Neural cell (in vitro differentiated cells): ENCODE data around the gene ANGPTL7. TPM values are rescaled to one million over a fixed set of nuclear protein-coding genes. Genes with fewer than 3 reads are reported as not detected.

Experiments
- H2AFZ ChIP-seq: fragments of 200-600, 300-800 bp; sonication (generic), shearing (Covaris generic); 2 replicates; pipeline ENCODE4 v1.6.0; 2014; ENCODE audit warnings: low read depth, mild to moderate bottlenecking, antibody characterized with exemption, low read length, moderate library complexity
- H3F3A ChIP-seq: fragments of 200-600 bp; shearing (Covaris generic); 2 replicates; pipeline ENCODE4 v1.6.1; 2016; ENCODE audit warnings: mild to moderate bottlenecking, moderate library complexity, mixed read lengths, antibody characterized with exemption, low read length; ENCODE audit not compliant: insufficient read depth, poor library complexity, severe bottlenecking
- H3K27ac ChIP-seq: fragments of 200-600, 300-800 bp; sonication (generic), shearing (Covaris generic); 2 replicates; pipeline ENCODE4 v1.5.1; 2014; ENCODE audit warnings: mild to moderate bottlenecking, low read length, moderate library complexity
- H3K27me3 ChIP-seq: fragments of 300-800, 200-600 bp; sonication (generic), shearing (Covaris generic); 2 replicates; pipeline ENCODE4 v1.6.0; 2014; ENCODE audit warnings: mild to moderate bottlenecking, low read depth, low read length, moderate library complexity; ENCODE audit not compliant: insufficient read depth
- H3K36me3 ChIP-seq: fragments of 300-800, 200-600 bp; sonication (generic), shearing (Covaris generic); 2 replicates; pipeline ENCODE4 v1.5.1; 2014; ENCODE audit warnings: mild to moderate bottlenecking, antibody characterized with exemption, low read length, moderate library complexity; ENCODE audit not compliant: insufficient read depth
- H3K4me2 ChIP-seq: fragments of 300-800, 200-600 bp; sonication (generic), shearing (Covaris generic); 2 replicates; pipeline ENCODE4 v1.6.0; 2014; ENCODE audit warnings: mild to moderate bottlenecking, low read length
- H3K4me3 ChIP-seq: fragments of 300-800, 200-600 bp; sonication (generic), shearing (Covaris generic); 2 replicates; pipeline ENCODE4 v1.5.1; 2014; ENCODE audit warnings: mild to moderate bottlenecking, low read length, moderate library complexity
- H3K79me2 ChIP-seq: fragments of 200-600 bp; shearing (Covaris generic); replicated peaks from 2 replicates; pipeline ENCODE4 v1.6.0; 2014; ENCODE audit warnings: mild to moderate bottlenecking, low read length, moderate library complexity; ENCODE audit not compliant: insufficient read depth
- H3K9ac ChIP-seq: fragments of 300-800, 200-600 bp; sonication (generic), shearing (Covaris generic); 2 replicates; pipeline ENCODE4 v1.6.1; 2016; ENCODE audit warnings: mild to moderate bottlenecking, low read length, mixed read lengths
- H3K9me2 ChIP-seq: fragments of 200-600 bp; shearing (Covaris generic); 2 replicates; pipeline ENCODE4 v1.6.1; 2016; ENCODE audit warnings: mild to moderate bottlenecking, low read length, mixed read lengths; ENCODE audit not compliant: insufficient read depth
- H3K9me3 ChIP-seq: fragments of 200-600, 300-800 bp; sonication (generic), shearing (Covaris generic); 2 replicates; pipeline ENCODE4 v1.6.1; 2016; ENCODE audit warnings: mild to moderate bottlenecking, mixed run types, low read length, moderate library complexity, mixed read lengths
- H4K20me1 ChIP-seq: fragments of 200-600 bp; shearing (Covaris generic); 2 replicates; pipeline ENCODE4 v1.6.1; 2016; ENCODE audit warnings: mild to moderate bottlenecking, mixed run types; ENCODE audit not compliant: insufficient read depth
- CTCF ChIP-seq: fragments of 450-650 bp; IDR thresholded peaks from 2 replicates; pipeline ENCODE4 v1.5.1; 2014; ENCODE audit warnings: antibody characterized with exemption, mild to moderate bottlenecking, moderate library complexity; ENCODE audit not compliant: poor library complexity, severe bottlenecking
- EP300 ChIP-seq: fragments of 450-650 bp; conservative IDR thresholded peaks from 2 replicates; pipeline ENCODE4 v1.6.1; 2014; ENCODE audit warnings: antibody characterized with exemption, mild to moderate bottlenecking, moderate library complexity; ENCODE audit not compliant: poor library complexity, severe bottlenecking
- EZH2 ChIP-seq: fragments of 200-600, 300-800 bp; shearing (Covaris generic), sonication (generic); IDR thresholded peaks from 2 replicates; pipeline ENCODE4 v1.6.1; 2014; ENCODE audit warnings: antibody characterized with exemption, low read length, borderline replicate concordance, mild to moderate bottlenecking; ENCODE audit not compliant: insufficient read depth, poor library complexity, severe bottlenecking
- MXI1 ChIP-seq: fragments of 450-650 bp; conservative IDR thresholded peaks from 2 replicates; pipeline ENCODE4 v1.6.1; 2014; ENCODE audit warnings: antibody characterized with exemption, mild to moderate bottlenecking; ENCODE audit not compliant: poor library complexity, severe bottlenecking
- POLR2AphosphoS5 ChIP-seq: IDR thresholded peaks from 2 replicates; pipeline ENCODE4 v1.6.1; 2012
- RAD21 ChIP-seq: fragments of 450-650 bp; conservative IDR thresholded peaks from 2 replicates; pipeline ENCODE4 v1.6.1; 2014; ENCODE audit warnings: antibody characterized with exemption, mild to moderate bottlenecking, moderate library complexity
- REST ChIP-seq: IDR thresholded peaks from 2 replicates; pipeline ENCODE4 v1.6.1; 2012; ENCODE audit warnings: borderline replicate concordance
- SMC3 ChIP-seq: fragments of 450-650 bp; conservative IDR thresholded peaks from 2 replicates; pipeline ENCODE4 v1.6.1; 2014; ENCODE audit warnings: antibody characterized with exemption, mild to moderate bottlenecking, moderate library complexity; ENCODE audit not compliant: poor library complexity
- TAF1 ChIP-seq: IDR thresholded peaks from 2 replicates; pipeline ENCODE4 v1.6.1; 2012; ENCODE audit warnings: low read depth
- polyA plus RNA-seq: library from polyadenylated mRNA; depleted of rRNA; stranded (reverse); fragments of >200 nt; gene quantifications from 2 replicates; pipeline ENCODE4 v1.2.3, GENCODE V29; 2014

The ANGPTL7 gene
- polyA plus RNA-seq, 1 donor from 2014 or later, result not detected

- no peaks in the 10 kb centered on the region for H3K9me2 ChIP-seq
- no peaks in the 10 kb centered on the region for H3F3A ChIP-seq
- H3K9me3 ChIP-seq, result no peaks in the 10 kb centered on the region
- H3K4me2 ChIP-seq, result no peak overlapping the region
- H3K27me3 ChIP-seq, result no peaks in the 10 kb centered on the region
- H3K79me2 ChIP-seq, result no peaks in the 10 kb centered on the region
- H4K20me1 ChIP-seq, result no peaks in the 10 kb centered on the region
- no peak for TF ChIP-seq POLR2AphosphoS5
- TF ChIP-seq REST, result no peak
- no peak for TF ChIP-seq SMC3
- TF ChIP-seq TAF1, result no peak
- TF ChIP-seq RAD21, result no peak
- no peak for TF ChIP-seq EZH2
- no peak for TF ChIP-seq MXI1
- no peak for TF ChIP-seq CTCF
- no peak for TF ChIP-seq EP300
- H3K36me3 ChIP-seq, result peaks cover 5% of the 10 kb centered on the region
- no peak overlapping the region for H2AFZ ChIP-seq
- H3K4me3 ChIP-seq, result no peak overlapping the region
- H3K9ac ChIP-seq, result no peak overlapping the region
- H3K27ac ChIP-seq, result no peak overlapping the region
Observed at GRCh38 chr1:11194407-11195176, 5.4 kb downstream of the ANGPTL7 start.

- TF ChIP-seq CTCF (no peak), EZH2 (no peak), RAD21 (no peak), REST (no peak), EP300 (no peak), POLR2AphosphoS5 (no peak), MXI1 (no peak)
- Histone ChIP-seq H3K4me2 (no peak overlapping the region), H3F3A (no peaks in the 10 kb centered on the region), H2AFZ (no peak overlapping the region), H3K9me3 (no peaks in the 10 kb centered on the region), H3K36me3 (peaks cover 11% of the 10 kb centered on the region), H3K79me2 (no peaks in the 10 kb centered on the region), H3K4me3 (no peak overlapping the region), H3K9ac (no peak overlapping the region), H4K20me1 (no peaks in the 10 kb centered on the region), H3K27me3 (no peaks in the 10 kb centered on the region), H3K9me2 (no peaks in the 10 kb centered on the region), H3K27ac (no peak overlapping the region)
Observed at GRCh38 chr1:11196945-11197344, 7.8 kb downstream of the ANGPTL7 start.
